IMR-90 (cell line): ENCODE data around the gene ARAP2. TPM values are rescaled to one million over a fixed set of nuclear protein-coding genes. Genes with fewer than 3 reads are reported as not detected.

Source experiments
- ATAC-seq: fragments of 200-7000 bp; cut with Tn5 transposase; 2 replicates; pipeline ENCODE4 v1.9.1; 2020; ENCODE audit warnings: low read depth, mild to moderate bottlenecking, moderate library complexity
- BruUV-seq: library from RNA; stranded (reverse); fragments of 400-500 nt; replicated peaks from 2 replicates; lab custom pipeline; 2021; lab: Mats Ljungman, UMichigan
- CTCF ChIA-PET: fragments of 300-600 bp; formaldehyde crosslinking; extraction: SDS; loops from one replicate; lab custom pipeline; 2021; ENCODE audit warnings: antibody characterized with exemption; lab: Yijun Ruan, JAX
- POLR2A ChIA-PET: fragments of 300-600 bp; sonication (Branson Sonifier 250); formaldehyde crosslinking; loops from one replicate; lab custom pipeline; 2022; ENCODE audit warnings: antibody characterized with exemption; ENCODE audit not compliant: unreplicated experiment; lab: Charles Lee
- DNase-seq: peaks from one replicate; pipeline ENCODE4 v3.0.0; 2013
- H2AFZ ChIP-seq: replicated peaks from 2 replicates; pipeline ENCODE3; 2013; ENCODE audit warnings: low read length, mild to moderate bottlenecking; ENCODE audit not compliant: poor library complexity
- H2AK5ac ChIP-seq: 2 replicates; pipeline ENCODE4 v1.6.1; 2013; ENCODE audit warnings: low read depth, low read length, inconsistent platforms
- H2AK9ac ChIP-seq: replicated peaks from 2 replicates; pipeline ENCODE3; 2013; ENCODE audit warnings: mild to moderate bottlenecking, low read depth, low read length, moderate library complexity; ENCODE audit not compliant: poor library complexity
- H2BK120ac ChIP-seq: 2 replicates; pipeline ENCODE4 v1.6.1; 2013; ENCODE audit warnings: low read depth, low read length, inconsistent platforms
- H2BK15ac ChIP-seq: 3 replicates; pipeline ENCODE4 v1.6.1; 2013; ENCODE audit warnings: low read depth, low read length, inconsistent platforms
- H2BK20ac ChIP-seq: 2 replicates; pipeline ENCODE4 v1.6.1; 2013; ENCODE audit warnings: low read depth, mild to moderate bottlenecking, inconsistent platforms, low read length, moderate library complexity
- H2BK5ac ChIP-seq: 2 replicates; pipeline ENCODE4 v1.6.1; 2013; ENCODE audit warnings: mild to moderate bottlenecking, low read depth, low read length, inconsistent platforms; ENCODE audit not compliant: poor library complexity, severe bottlenecking
- H3K14ac ChIP-seq: replicated peaks from 2 replicates; pipeline ENCODE4 v1.6.1; 2013; ENCODE audit warnings: low read depth, low read length, inconsistent platforms
- H3K18ac ChIP-seq: 2 replicates; pipeline ENCODE4 v1.6.1; 2013; ENCODE audit warnings: low read depth, low read length, control low read depth
- H3K23ac ChIP-seq: 2 replicates; pipeline ENCODE4 v1.6.1; 2013; ENCODE audit warnings: low read depth, low read length, inconsistent platforms
- H3K27ac ChIP-seq: 2 replicates; pipeline ENCODE4 v1.5.1; 2013; ENCODE audit warnings: mild to moderate bottlenecking, control low read depth, low read length; ENCODE audit not compliant: insufficient read depth
- H3K27me3 ChIP-seq: 2 replicates; pipeline ENCODE4 v1.6.1; 2013; ENCODE audit warnings: low read length; ENCODE audit not compliant: control insufficient read depth, insufficient read depth
- H3K36me3 ChIP-seq: 2 replicates; pipeline ENCODE4 v1.6.1; 2013; ENCODE audit warnings: low read length, mixed read lengths; ENCODE audit not compliant: control insufficient read depth, insufficient read depth
- H3K4ac ChIP-seq: 2 replicates; pipeline ENCODE4 v1.6.1; 2013; ENCODE audit warnings: low read depth, low read length, inconsistent platforms
- H3K4me1 ChIP-seq: 2 replicates; pipeline ENCODE4 v1.6.1; 2013; ENCODE audit warnings: low read length, mixed read lengths; ENCODE audit not compliant: control insufficient read depth, insufficient read depth
- H3K4me2 ChIP-seq: 2 replicates; pipeline ENCODE4 v1.6.1; 2013; ENCODE audit warnings: low read depth, mild to moderate bottlenecking, control low read depth, low read length, moderate library complexity
- H3K4me3 ChIP-seq: 2 replicates; pipeline ENCODE4 v1.5.1; 2013; ENCODE audit warnings: low read depth, mild to moderate bottlenecking, control low read depth, low read length, moderate library complexity; ENCODE audit not compliant: insufficient read depth
- H3K56ac ChIP-seq: 2 replicates; pipeline ENCODE4 v1.6.1; 2013; ENCODE audit warnings: low read length, inconsistent platforms; ENCODE audit not compliant: insufficient read depth; ENCODE audit errors: extremely low read depth
- H3K79me1 ChIP-seq, 2 experiments: 2 replicates each; pipeline ENCODE4 v1.6.1; 2013; ENCODE audit warnings: low read length in 2 of 2, inconsistent platforms in 1 of 2, low read depth in 1 of 2
- H3K9ac ChIP-seq: 2 replicates; pipeline ENCODE4 v1.6.1; 2013; ENCODE audit warnings: low read depth, low read length, control low read depth
- H3K9me1 ChIP-seq: 2 replicates; pipeline ENCODE4 v1.6.1; 2013; ENCODE audit warnings: low read length, inconsistent platforms; ENCODE audit not compliant: insufficient read depth
- H3K9me3 ChIP-seq: 2 replicates; pipeline ENCODE4 v1.6.1; 2013; ENCODE audit warnings: low read length; ENCODE audit not compliant: control insufficient read depth, insufficient read depth
- H4K20me1 ChIP-seq: 2 replicates; pipeline ENCODE4 v1.6.1; 2013; ENCODE audit warnings: low read length, inconsistent platforms; ENCODE audit not compliant: insufficient read depth
- H4K5ac ChIP-seq: 2 replicates; pipeline ENCODE4 v1.6.1; 2013; ENCODE audit warnings: mild to moderate bottlenecking, low read depth, low read length, control low read depth
- H4K8ac ChIP-seq, 2 experiments: 2 replicates each; pipeline ENCODE4 v1.6.1; 2013; ENCODE audit warnings: low read depth in 2 of 2, low read length in 2 of 2, control low read depth in 1 of 2, inconsistent platforms in 1 of 2
- H4K91ac ChIP-seq: 2 replicates; pipeline ENCODE4 v1.6.1; 2013; ENCODE audit warnings: low read depth, low read length, inconsistent platforms; ENCODE audit not compliant: insufficient read depth
- BHLHE40 ChIP-seq: fragments of 150-350 bp; IDR thresholded peaks from 2 replicates; pipeline ENCODE4 v1.6.1; 2016; ENCODE audit warnings: mild to moderate bottlenecking, low read depth, low read length
- CEBPB ChIP-seq: IDR thresholded peaks from 2 replicates; pipeline ENCODE4 v1.6.1; 2012; ENCODE audit warnings: low read depth, low read length, improper control_type of control experiment
- ELK1 ChIP-seq: fragments of 150-350 bp; IDR thresholded peaks from 2 replicates; pipeline ENCODE4 v1.6.1; 2016; ENCODE audit warnings: low read depth, mild to moderate bottlenecking, low read length, moderate library complexity, borderline replicate concordance
- FOS ChIP-seq: fragments of 150-350 bp; IDR thresholded peaks from 2 replicates; pipeline ENCODE4 v1.6.1; 2016; ENCODE audit warnings: low read depth, low read length
- MAZ ChIP-seq: IDR thresholded peaks from 2 replicates; pipeline ENCODE4 v1.6.1; 2012; ENCODE audit warnings: low read depth, mild to moderate bottlenecking, low read length, improper control_type of control experiment, moderate library complexity, borderline replicate concordance
- MXI1 ChIP-seq: IDR thresholded peaks from 2 replicates; pipeline ENCODE4 v1.6.1; 2012; ENCODE audit warnings: low read depth, mild to moderate bottlenecking, low read length, moderate library complexity, borderline replicate concordance
- NFE2L2 ChIP-seq: fragments of 150-350 bp; IDR thresholded peaks from 2 replicates; pipeline ENCODE4 v1.6.1; 2016; ENCODE audit warnings: low read depth, mild to moderate bottlenecking, low read length
- POLR2A ChIP-seq: IDR thresholded peaks from 2 replicates; pipeline ENCODE4 v1.6.1; 2012; ENCODE audit warnings: mild to moderate bottlenecking, low read depth, low read length
- RAD21 ChIP-seq: IDR thresholded peaks from 2 replicates; pipeline ENCODE4 v1.6.1; 2012; ENCODE audit warnings: low read length, improper control_type of control experiment
- RCOR1 ChIP-seq: IDR thresholded peaks from 2 replicates; pipeline ENCODE4 v1.6.1; 2012; ENCODE audit warnings: mild to moderate bottlenecking, low read length, improper control_type of control experiment; ENCODE audit not compliant: insufficient replicate concordance
- RFX5 ChIP-seq: IDR thresholded peaks from 2 replicates; pipeline ENCODE4 v1.8.0; 2012; ENCODE audit warnings: low read depth, mild to moderate bottlenecking, low read length, moderate library complexity
- SMC3 ChIP-seq: fragments of 150-350 bp; IDR thresholded peaks from 2 replicates; pipeline ENCODE4 v1.6.1; 2016; ENCODE audit warnings: low read depth, mild to moderate bottlenecking, antibody characterized with exemption, low read length, moderate library complexity
- USF2 ChIP-seq: fragments of 150-350 bp; IDR thresholded peaks from 2 replicates; pipeline ENCODE4 v1.6.1; 2017; ENCODE audit warnings: mild to moderate bottlenecking, antibody characterized with exemption, low read length, low read depth
- WGBS, 2 experiments: methylation state at CpG; one replicate each; pipeline versions ENCODE4 v1.1.5 to v1.1.7; 2013; ENCODE audit warnings: missing lambda C conversion rate in 2 of 2; ENCODE audit not compliant: insufficient read length in 1 of 2; ENCODE audit errors: extremely low coverage in 2 of 2; 5-methylcytosine and 5-hydroxymethylcytosine counted together
- dilution Hi-C: fragments of 300-500 bp; cut with HindIII; formaldehyde crosslinking; loops from one replicate; pipeline ENCODE4 v1.14.3; 2018; ENCODE audit warnings: low sequenced_read_pairs; ENCODE audit not compliant: unreplicated experiment
- in situ Hi-C: fragments of 300-500 bp; cut with MboI; formaldehyde crosslinking; loops from 3 replicates; pipeline ENCODE4 v1.14.3; 2019; ENCODE audit warnings: low sequenced_read_pairs, inconsistent platforms, mixed read lengths
- intact Hi-C: fragments of 100-400 bp; cut with micrococcal nuclease; formaldehyde crosslinking; loops from 2 replicates; pipeline ENCODE4 v1.10.0; 2022
- polyA plus RNA-seq, 3 experiments: library from polyadenylated mRNA; depleted of rRNA; stranded (reverse); fragments of >200 nt; gene quantifications; 2 replicates each; pipeline ENCODE4 v1.2.3, GENCODE V29; 2012; ENCODE audit warnings: low replicate concordance in 1 of 3
- total RNA-seq: library from RNA; depleted of rRNA; stranded (reverse); fragments of >200 nt; gene quantifications from 2 replicates; pipeline ENCODE4 v1.2.3, GENCODE V29; 2012

Gene ARAP2
- total and polyA plus RNA-seq, 2 of the 4 experiments (the other 2 are of a cell fraction) = 0.32 to 1.8 TPM

DNA sequence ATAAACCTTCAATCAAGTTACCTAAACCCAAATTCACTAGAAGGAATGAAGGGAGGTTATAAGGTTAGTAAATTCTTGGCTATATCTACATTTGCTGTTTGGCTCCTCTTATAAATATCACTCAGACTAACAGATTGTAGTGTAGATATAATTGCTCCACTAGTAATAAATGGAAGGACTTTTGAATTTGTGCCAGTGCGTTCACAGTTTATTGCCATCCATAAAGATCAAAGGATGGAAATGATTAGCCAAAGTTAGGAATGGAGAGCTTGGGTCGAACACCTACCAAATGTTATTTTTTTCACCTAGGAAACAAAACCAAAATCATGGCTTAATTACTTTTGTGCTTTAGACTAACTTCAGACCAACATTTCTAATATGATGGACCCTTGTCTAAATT lies 46.3 kb upstream of the ARAP2 start:
- no peak overlapping the region for H3K14ac ChIP-seq
- no peak overlapping the region for H3K4ac ChIP-seq

More for the DNA sequence above, 46.3 kb upstream of the ARAP2 start:
- DNase-seq (no peak), ATAC-seq (no peak)
- no peak overlapping the region for H4K8ac ChIP-seq
- no peaks in the 10 kb centered on the region for H3K4me1 ChIP-seq
- H4K20me1 ChIP-seq = no peaks in the 10 kb centered on the region
- dilution Hi-C loops = no loop called here
- intact Hi-C loops = no loop called here
- H3K36me3 ChIP-seq = no peaks in the 10 kb centered on the region
- no peak overlapping the region for H2BK120ac ChIP-seq
- no peak overlapping the region for H2AFZ ChIP-seq
- POLR2A ChIA-PET = no interaction called here
- CTCF ChIA-PET = no interaction called here
- in situ Hi-C loops = no loop called here
- H3K9me3 ChIP-seq = no peaks in the 10 kb centered on the region
- H2BK15ac ChIP-seq = no peak overlapping the region
- no peak overlapping the region for H3K18ac ChIP-seq
- H2AK9ac ChIP-seq = no peak overlapping the region
- no peak overlapping the region for H3K56ac ChIP-seq
- WGBS, 2 experiments = no CpG with 5 or more reads among the region's 2 CpGs
- H3K27ac ChIP-seq = no peak overlapping the region
- TF ChIP-seq MAZ = no peak
- TF ChIP-seq FOS = no peak
- no peak for TF ChIP-seq BHLHE40
- no peak for TF ChIP-seq POLR2A
- TF ChIP-seq CEBPB = no peak
- no peak for TF ChIP-seq MXI1
- TF ChIP-seq RCOR1 = no peak
- no peak for TF ChIP-seq SMC3
- TF ChIP-seq RAD21 = no peak
- no peak for TF ChIP-seq NFE2L2
- no peak for TF ChIP-seq ELK1
- no peak for TF ChIP-seq RFX5
- TF ChIP-seq USF2 = no peak
- H3K4me2 ChIP-seq = no peak overlapping the region
- H3K9me1 ChIP-seq = no peaks in the 10 kb centered on the region
- H3K4me3 ChIP-seq = no peak overlapping the region
- no peaks in the 10 kb centered on the region for H3K27me3 ChIP-seq
- no peaks in the 10 kb centered on the region for H3K79me1 ChIP-seq
- no peak overlapping the region for H2BK5ac ChIP-seq
- H2AK5ac ChIP-seq = no peak overlapping the region
- H4K5ac ChIP-seq = no peak overlapping the region
- BruUV-seq = no TSS peak
- H2BK20ac ChIP-seq = no peak overlapping the region
- no peak overlapping the region for H3K9ac ChIP-seq
- no peak overlapping the region for H3K23ac ChIP-seq
- no peak overlapping the region for H4K91ac ChIP-seq
